OCI-LY1 (cell line): ENCODE data around the gene ARCN1.

Experiments used
- EZH2 ChIP-seq: fragments of 200-600 bp; sonication (generic), shearing (Covaris generic); IDR thresholded peaks from 2 replicates; pipeline ENCODE4 v1.8.0; 2017; ENCODE audit warnings: borderline replicate concordance, mixed run types, mild to moderate bottlenecking, antibody characterized with exemption, low read length, moderate library complexity, mixed read lengths
- TF ChIP-seq, protein P1 (sequence below): fragments of 200-600 bp; sonication (generic), shearing (Covaris generic); IDR thresholded peaks from 2 replicates; pipeline ENCODE4 v1.5.1; 2017; ENCODE audit warnings: mild to moderate bottlenecking, antibody characterized with exemption, low read length, moderate library complexity, mixed read lengths

DNA sequence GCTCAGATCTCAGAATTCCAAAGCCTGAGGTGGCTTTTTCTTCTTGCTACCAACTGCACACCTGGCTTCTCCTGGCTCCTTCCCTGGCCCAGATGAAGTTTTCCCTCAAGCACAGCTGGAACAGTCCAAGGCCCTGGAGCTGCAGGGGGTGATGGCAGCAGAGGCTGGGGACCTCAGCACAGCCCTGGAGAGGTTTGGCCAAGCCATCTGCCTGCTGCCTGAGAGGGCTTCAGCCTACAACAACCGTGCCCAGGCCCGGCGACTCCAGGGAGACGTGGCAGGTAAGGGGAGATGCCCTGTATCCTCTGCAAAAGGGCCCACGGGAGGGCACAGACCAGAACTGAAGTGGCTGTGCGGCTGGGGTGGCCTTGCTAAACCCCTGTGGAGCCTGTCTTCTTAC, 43.7 kb upstream of the ARCN1 start:
- TF ChIP-seq, protein P1, sequence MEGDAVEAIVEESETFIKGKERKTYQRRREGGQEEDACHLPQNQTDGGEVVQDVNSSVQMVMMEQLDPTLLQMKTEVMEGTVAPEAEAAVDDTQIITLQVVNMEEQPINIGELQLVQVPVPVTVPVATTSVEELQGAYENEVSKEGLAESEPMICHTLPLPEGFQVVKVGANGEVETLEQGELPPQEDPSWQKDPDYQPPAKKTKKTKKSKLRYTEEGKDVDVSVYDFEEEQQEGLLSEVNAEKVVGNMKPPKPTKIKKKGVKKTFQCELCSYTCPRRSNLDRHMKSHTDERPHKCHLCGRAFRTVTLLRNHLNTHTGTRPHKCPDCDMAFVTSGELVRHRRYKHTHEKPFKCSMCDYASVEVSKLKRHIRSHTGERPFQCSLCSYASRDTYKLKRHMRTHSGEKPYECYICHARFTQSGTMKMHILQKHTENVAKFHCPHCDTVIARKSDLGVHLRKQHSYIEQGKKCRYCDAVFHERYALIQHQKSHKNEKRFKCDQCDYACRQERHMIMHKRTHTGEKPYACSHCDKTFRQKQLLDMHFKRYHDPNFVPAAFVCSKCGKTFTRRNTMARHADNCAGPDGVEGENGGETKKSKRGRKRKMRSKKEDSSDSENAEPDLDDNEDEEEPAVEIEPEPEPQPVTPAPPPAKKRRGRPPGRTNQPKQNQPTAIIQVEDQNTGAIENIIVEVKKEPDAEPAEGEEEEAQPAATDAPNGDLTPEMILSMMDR = no peak
- TF ChIP-seq EZH2 = no peak
